Limb (tissue), 2 donors: ENCODE measurements around the gene TMEM52B.

ENCODE experiments used
- DNase-seq, 2 donors: peaks; one replicate each; pipeline ENCODE4 v3.0.0-alpha.2; 2016; ENCODE audit errors: extremely low spot score in 2 of 2

The TMEM52B gene

GRCh38 chr12:10178821-10179220 lies at the start of gene TMEM52B:
TSS of gene TMEM52B (plus strand) at chr12:10179032. CDS start at chr12:10179575, 543 bp downstream.
- DNase-seq = no peak

DNA sequence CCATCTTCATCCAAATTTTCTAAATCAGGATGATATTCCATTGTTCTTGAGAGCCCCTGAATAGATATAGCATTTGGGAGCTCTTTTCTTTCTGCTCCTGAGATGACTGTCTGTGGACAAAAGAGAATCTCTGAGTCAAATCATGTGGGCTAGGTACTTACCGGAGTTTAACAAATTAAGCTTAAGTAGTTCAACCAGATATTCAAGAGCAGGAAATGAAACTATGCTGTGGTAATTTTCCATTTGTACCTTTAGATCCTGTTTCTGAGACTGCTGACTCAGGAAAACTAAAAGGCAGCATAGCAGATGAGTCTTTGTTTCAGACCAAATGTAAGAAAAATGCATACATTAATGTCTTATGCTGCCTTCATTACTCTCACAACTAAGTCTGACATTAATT lies 48.8 kb upstream of the TMEM52B start, which contains the start of gene CLEC7A:
CLEC7A (minus strand) TSS at position 158 of the 400 bp plus-strand sequence; CDS start at position 41, 117 bp downstream.
- no peak for DNase-seq

- DNase-seq = no peak
Observed at GRCh38 chr12:10131111-10131690, 47.6 kb upstream of the TMEM52B start.

GRCh38 chr12:10132850-10133370 lies 45.9 kb upstream of the TMEM52B start:
- DNase-seq = no peak

DNA sequence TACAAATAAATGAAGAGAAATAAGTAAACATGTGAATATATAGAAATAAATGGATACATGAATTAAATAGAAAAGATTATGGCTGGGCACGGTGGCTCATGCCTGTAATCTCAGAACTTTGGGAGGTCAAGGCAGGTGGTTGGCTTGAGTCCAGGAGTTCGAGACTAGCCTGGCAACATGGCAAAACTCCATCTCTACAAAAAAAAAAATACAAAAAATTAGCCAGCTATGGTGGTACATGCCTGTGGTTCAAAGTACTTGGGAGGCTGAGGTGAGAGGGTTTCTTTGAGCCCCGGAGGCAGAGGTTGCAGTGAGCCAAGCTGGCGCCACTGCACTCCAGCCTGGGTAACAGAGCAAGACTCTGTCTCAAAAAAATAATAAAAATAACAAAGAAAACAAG lies 43.7 kb upstream of the TMEM52B start:
- DNase-seq = no peak

- DNase-seq = no peak
Observed at GRCh38 chr12:10136637-10137205, 42.1 kb upstream of the TMEM52B start.

DNA sequence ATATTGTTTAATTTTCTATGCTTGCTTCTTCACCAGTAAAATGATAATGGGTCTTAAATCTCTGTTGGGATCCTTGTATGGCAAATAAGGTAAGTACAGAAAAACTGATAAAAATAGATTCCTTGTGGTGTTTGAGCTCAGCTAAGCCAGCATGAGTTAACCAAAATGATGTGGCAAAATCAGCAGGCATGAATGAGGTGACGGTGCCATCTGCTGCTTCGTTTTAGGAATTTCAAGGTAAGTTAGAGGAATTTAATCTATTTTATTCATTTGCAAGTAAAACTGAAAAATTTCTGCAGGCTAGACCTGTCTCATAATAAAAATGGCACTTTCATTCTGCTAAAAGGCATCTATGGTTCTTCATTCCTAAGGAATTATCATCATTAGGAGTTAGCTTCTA lies 38.8 kb upstream of the TMEM52B start:
- peak; percentile 59 to 79 for DNase-seq

- no peak for DNase-seq
Observed at GRCh38 chr12:10142976-10143589, 35.7 kb upstream of the TMEM52B start.

- no peak for DNase-seq
Observed at GRCh38 chr12:10147714-10148403, 31.0 kb upstream of the TMEM52B start.

GRCh38 chr12:10151621-10152020 lies 27.2 kb upstream of the TMEM52B start:
- DNase-seq = no peak

DNA sequence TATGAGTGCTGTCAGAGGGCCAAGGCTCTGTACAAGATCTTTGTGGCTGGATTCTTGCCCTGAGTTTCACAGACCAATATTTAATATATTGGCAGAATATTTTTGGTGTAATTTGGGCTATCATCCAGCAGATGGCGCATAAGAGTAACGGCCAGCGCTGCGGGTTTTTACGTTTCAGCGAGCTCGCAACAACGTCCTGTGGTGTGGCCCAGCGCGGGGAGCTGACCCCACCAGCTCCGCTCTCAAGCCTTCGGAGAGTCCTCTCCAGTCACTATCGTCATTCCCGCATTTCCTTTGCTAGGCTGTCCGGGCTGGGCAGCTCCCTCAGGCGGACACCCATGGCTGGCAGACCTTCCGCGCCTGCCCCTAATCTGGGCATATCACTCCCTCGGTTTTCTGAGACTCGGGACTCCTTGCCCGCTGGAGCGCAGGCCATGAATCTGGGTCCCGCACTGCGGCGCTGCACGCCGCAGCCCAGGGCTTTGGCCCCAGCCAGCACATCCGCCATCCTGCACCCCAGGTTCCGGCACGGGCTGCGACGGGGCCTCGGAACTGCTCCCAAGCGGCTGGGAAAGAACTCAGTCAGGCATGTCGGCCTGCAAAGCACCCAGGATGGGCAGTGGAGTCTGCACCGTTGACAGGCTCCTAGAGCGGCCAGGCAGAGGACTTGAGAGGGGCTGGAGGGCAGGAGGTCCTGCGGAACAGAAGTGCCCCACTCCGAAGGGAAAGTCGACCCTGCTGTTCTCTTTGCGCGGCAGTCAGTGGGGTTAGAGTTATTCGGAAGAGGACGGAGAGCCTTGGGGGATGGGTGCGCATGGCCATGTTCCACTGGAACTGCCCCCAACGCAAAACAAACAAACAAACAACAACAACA lies 25.3 kb upstream of the TMEM52B start:
- peak; percentile 83 to 85 for DNase-seq

DNA sequence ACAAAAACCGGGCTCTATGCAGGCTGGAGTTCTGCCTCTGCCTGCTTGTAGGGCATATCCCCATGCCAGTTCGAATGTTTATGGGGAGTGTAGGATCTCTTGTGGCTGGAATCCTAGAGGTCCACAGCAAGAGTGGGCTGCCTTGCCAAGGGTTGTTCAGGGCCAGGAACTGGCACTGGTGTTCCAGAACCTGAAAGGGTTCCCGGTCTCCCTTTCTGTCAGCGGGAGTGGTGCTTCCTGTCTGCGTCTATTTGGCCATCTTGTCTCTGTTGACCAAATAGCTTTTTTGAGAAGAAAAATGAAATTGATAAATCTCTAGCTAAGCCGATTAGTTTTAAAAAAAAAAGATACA lies 24.7 kb upstream of the TMEM52B start:
- no peak for DNase-seq

GRCh38 chr12:10155966-10156365 lies 22.9 kb upstream of the TMEM52B start:
- no peak for DNase-seq

GRCh38 chr12:10158406-10158805 lies 20.4 kb upstream of the TMEM52B start:
- no peak for DNase-seq

GRCh38 chr12:10159280-10159679 lies 19.6 kb upstream of the TMEM52B start:
- no peak for DNase-seq

DNA sequence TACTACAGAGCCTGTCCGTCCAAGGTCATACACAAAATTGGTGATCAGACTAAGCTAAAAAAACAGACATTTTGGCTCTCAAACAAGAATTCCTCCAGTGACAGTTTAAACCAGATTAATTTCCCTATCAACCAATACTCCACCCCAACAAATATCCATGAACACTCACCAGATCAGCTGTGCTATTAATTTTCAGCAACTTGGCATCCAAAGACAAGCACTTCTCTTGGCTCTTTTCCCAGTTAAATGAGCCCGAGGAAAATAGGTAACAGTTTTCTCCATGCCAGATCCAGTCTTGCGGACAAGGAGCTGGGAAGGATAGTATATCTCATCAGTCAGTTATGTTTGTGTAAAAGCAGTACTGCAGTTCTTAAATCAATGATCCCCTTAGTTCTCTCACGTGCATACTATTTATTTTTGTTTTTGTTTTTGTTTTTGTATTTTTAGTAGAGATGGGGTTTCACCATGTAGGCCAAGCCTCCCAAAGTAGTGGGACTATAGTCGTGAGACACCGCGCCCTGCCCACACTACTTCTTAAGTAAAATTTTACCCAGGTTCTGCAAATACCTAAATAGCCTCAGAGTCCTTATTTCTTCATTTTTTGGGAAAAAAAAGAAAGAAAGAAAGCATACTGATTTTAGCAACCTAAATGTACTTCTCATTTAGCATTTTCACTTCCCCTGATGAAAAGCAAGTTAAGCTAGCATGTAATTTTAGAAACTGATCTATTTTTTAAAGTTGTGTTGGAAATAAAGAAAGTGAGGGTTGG lies 18.0 kb upstream of the TMEM52B start:
- no peak for DNase-seq

- no peak for DNase-seq
Observed at GRCh38 chr12:10163084-10163483, 15.7 kb upstream of the TMEM52B start.

DNA sequence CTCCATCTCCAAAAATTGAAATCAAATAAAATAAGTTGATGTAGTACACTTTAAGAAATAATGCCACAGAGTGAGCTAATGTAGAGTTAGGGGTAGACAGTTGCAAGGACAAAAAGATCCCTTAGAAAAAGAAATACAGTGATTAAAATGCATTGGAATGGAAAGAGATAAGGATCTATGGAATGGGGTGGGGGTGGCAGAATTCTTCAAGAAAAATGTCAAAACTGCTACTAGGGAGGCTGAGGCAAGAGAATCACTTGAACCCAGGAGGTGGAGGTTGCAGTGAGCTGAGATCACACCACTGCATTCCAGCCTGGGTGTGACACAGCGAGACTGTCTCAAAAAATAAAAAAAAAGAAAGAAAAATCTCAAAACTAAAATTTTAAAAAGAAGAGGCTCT lies 13.4 kb upstream of the TMEM52B start:
- no peak for DNase-seq

DNA sequence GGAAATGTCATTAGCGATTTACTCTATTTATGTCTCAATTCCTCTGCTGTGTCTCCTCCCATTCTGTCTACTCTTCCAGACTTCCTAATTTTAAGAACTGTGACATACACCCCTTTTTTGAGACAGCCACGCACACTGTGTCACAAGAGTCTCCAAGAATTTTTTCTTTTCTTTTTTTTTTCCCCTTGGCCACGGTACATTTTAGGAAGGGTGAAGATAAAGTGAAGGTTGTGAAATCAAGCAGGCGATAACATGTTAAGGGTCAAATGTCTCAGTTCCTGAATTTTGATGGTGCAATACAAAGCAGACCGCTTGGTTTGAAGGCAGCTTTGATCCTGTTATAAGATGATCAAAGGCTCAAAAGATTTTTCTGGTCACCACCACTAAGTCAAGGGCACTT lies 11.2 kb upstream of the TMEM52B start:
- DNase-seq = no peak

GRCh38 chr12:10169104-10169503 lies 9.7 kb upstream of the TMEM52B start:
- DNase-seq = no peak

DNA sequence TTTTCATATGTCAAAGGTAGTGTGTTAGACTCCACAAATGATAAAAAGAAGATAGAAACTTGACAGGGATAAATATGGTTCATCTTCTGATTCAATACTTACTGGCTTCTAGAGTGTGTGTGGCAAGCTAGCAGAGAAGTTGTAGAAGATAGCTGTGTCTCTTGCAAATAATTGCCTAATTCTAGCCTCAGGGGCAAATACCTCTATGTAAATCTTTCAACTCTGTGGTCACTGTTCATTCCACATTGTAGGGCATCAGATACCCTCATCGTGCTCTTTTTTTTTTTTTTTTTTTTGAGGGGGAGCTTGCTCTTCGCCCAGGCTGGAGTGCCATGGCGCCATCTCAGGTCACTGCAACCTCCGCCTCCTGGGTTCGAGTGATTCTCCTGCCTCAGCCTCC lies 8.6 kb upstream of the TMEM52B start:
- no peak for DNase-seq
